ENCODE data around the gene ETFB.

The ETFB gene

DNA sequence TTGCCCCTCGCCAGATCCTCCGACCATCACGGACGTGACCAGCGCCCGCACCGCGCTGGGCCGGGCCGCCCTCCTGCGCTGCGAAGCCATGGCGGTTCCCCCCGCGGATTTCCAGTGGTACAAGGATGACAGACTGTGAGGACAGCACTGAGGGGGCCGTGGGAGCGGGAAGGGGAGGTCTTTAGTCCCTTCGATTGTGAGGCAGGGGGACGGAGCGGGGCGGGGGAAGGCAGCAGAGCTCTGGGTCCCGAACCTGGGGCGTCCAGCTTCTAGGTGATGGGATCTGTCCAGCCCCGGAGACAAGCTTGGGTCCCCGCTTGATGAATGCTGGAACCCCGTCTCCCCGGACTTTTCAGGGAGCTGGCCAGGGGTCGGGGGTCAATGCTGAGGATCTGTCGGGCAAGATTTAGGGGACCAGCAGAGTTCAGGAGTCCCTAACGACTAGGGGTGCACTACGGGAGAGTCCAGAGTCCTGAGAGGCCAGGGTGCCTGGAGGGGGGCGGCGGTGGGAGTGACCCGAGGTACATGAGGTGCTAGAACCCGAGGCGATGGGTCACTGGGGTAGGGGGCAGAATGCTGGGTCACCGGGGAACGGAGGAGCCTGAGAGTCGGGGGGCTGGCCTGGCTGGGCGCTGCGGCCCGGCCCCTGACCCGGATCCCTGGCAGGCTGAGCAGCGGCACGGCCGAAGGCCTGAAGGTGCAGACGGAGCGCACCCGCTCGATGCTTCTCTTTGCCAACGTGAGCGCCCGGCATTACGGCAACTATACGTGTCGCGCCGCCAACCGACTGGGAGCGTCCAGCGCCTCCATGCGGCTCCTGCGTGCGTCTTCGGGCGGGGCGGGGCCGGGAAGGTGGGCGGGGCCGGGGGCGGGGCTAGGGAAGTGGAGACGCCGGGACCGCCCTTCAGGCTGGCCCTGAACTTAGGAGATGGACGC, 38.9 kb downstream of the ETFB start:
- peak; percentile 73 for DNase-seq

DNA sequence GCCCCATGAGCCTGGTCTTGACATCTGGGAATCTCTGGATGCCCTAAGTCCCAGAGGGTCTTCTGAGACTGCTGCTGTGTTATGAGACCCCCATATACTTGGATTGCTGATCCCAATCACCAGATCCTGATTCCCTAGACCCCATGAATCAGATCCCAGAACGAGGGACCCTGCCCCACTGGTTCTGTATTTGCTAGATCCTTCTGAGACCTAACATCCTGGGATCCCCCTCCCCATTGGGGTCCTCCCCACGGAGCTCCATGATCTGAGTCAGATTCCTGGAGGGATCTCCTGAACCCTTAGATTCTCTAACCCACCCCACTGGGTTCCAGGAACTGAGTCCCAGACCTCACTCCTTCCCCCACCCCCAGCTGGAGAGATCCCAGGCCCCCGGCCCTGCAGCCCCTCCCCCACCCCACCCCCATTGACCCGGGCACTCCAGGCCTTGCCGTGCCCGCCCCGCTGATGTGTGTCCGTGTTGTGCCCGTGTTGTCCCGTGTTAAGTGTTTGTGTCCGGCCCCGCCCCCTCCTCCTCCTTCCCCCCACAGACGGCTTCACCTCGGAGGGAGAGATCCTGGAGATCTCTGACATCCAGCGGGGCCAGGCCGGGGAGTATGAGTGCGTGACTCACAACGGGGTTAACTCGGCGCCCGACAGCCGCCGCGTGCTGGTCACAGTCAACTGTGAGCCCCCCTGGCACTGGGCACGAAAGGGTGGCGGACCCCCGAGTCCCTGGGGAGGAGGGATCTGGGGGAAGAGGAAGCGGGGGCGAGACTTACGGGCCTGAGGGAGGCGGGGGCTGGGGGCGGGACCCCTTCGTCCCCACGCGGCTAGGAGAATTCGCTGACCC, 39.7 kb downstream of the ETFB start:
- no peak for DNase-seq

DNA sequence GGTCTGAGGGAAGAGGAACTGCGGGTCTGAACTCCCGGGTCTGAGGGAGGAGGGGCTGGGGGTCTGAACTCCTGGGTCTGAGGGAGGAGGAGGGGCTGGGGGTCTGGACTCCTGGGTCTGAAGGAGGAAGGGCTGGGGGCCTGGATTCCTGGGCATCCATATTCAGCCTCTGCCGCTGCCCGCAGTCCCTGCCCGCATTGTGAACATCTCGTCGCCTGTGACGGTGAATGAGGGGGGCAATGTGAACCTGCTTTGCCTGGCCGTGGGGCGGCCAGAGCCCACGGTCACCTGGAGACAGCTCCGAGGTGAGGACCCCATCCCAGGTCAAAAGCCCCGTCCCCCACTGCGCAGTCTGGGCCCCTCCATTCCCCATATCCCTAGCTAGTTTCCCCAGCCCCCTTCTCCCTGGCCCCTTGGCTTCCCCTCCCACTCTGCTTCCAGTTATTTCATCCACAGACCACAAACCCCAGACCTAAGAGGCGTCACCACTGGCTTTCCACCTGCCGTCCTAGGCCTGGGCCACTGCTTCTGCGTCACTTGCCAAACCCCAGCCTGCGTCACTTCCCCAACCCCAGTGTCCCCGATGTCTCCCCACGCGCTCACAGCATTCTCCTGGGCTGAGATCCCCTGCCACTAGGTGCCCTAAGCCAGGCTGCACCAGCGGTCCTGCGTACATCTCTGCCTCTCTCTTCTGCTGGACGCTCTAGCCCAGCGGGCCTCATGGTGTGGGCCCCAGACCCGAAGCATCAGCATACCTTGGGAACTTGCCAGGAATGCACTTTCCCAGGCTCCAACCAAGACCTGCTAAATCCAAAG, 40.8 kb downstream of the ETFB start:
- no peak for DNase-seq

- DNase-seq, result no peak
Observed at GRCh38 chr19:51324167-51324481, 42.1 kb downstream of the ETFB start.

- DNase-seq, result no peak
Observed at GRCh38 chr19:51323481-51324166, 42.6 kb downstream of the ETFB start.

DNA sequence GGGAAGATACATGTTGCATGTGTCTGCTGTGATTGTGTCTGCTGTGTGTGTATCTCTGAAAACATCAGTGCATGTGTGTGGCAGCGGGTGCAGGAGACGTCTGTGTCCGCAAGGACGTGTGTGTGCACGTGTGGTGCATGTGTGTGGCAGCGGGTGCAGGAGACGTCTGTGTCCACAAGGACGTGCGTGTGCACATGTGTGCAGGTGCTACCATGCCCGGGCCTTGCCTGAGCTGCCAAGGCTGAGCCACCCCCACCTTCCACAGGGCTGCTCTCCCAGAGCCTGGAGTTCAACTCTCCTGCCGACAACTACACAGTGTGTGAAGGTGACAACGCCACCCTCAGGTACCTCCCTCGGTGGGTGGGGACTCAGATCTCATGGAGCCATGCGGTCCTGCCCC, 44.4 kb downstream of the ETFB start:
- DNase-seq, result no peak

DNA sequence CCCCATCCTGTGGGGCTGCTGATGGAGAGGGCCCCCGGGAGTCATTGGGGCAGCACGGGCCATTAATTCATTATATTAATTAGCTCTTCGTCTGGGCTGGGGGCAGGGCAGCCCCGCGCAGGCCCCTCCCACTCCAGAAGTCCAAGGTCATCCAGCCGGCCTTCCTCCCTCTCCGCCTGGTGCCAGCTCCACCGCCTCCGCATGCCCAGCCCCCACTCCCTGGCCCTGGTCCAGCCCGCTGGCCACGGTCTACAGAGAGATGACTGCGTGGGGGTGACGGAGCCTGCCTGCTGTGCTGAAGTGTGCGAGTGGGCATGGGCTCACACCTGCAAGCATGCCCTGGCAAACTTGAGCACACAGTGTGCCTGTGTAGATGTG, 45.9 kb downstream of the ETFB start:
- DNase-seq, result no peak

- no peak for DNase-seq
Observed at GRCh38 chr19:51319649-51320279, 46.4 kb downstream of the ETFB start.

DNA sequence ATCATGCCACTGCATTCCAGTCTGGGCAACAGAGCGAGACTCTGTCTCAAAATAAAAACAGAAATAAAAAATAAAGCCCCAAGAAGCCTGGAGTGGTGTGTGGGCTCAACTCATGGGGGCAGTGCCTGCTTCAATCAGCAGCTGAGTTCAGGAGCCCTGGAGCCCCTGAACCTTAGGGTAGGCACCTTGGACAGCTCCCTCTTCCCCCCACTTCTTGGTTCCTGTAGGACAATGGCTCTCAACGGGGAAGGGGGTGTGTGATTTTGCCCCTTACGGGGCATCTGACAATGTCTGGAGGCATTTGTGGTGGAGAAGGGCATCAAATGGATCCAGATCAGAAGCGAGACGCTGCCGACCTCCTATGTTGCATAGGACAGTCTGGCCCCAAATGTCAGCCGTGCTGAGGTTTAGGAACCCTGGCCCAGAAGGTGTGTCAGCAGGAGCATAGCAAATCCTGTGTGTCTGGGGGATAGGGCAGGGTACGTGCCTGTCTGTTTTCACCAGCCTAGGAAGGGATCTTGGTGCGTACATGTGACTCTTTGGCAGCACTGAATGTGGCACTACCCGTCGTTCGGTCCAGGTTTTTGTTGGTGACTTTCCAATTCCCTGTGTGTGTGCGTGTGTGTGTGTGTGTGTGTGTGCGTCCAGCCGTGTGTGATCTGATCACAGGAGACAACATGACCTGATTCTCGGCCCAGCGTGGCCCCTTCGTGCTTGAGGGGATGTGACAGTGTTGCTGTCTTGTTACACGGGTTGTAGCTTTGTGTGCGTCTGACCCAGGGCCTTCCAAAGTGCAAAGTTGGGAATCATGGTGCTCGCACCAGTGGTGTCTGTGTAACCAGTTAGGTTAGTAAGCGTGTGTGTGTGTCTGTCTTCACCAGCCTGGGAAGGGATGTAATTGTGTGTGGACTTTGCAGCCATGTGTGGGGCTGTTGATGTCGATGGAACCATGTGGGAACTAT, 47.2 kb downstream of the ETFB start:
- DNase-seq, result no peak

DNA sequence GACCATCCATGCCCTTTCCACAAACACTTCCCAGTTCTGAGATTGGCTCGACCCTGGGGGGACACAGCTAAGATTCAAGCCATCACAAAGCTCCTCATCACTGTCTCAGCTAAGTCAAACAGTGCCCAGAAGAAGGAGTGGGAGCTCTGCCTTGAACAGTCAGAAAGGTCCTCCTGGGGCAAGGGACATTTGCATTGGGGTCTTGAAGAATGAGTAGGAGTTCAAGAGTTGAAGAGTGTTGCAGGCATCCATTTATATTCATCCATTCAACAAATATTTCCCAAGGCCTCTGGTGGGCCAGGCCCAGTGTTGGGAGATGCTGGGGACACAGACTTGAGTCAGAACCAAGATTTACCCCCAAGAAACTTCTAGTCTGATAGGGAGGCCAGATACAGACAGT, 48.2 kb downstream of the ETFB start:
- no peak for DNase-seq

- no peak for DNase-seq
Observed at GRCh38 chr19:51317376-51317775, 48.8 kb downstream of the ETFB start.

DNA sequence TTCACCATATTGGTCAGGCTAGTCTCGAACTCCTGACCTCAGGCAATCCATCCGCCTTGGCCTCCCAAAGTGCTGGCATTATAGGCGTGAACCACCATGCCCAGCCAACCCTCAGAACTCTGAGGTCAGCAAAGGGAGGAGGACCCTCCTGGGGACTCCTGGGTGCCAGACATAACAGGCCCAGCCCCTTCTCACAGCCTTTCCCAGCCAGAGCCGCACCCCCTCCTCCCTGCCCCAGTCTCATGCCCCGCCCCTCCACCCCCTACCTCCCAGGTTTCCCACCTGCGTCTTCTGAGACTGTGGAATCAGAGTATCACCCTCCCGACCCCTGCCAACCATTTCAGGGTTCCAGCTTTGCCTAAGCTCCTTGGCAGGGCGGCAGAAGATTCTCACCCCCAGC, 49.5 kb downstream of the ETFB start:
- DNase-seq, result no peak

GRCh38 chr19:51311351-51312257, 54.6 kb downstream of the ETFB start, which contains the start of gene IGLON5:
IGLON5 (plus strand) TSS chr19:51311644; CDS start chr19:51311848, 204 bp downstream.
- DNase-seq, result peak; percentile 60

DNA sequence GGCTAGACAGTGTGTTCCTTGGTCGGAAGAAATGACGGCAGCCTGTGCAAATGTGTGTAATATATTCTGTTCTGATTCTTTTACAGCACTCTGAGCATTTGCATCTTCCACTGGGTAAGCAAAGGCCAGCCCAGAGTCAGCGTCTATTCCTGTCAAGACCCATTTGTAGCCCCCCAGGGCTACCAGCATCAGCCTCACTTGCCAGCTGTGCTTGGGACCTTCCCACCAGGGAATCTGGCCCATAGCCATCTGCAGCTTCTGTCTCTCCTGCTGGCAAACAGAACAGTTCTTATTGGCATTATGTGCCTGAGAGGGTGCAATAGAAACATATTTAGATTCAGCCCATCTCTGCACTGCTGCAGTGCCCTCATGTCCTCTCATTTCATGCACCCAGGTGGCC, 60.7 kb downstream of the ETFB start:
- no peak for DNase-seq

DNA sequence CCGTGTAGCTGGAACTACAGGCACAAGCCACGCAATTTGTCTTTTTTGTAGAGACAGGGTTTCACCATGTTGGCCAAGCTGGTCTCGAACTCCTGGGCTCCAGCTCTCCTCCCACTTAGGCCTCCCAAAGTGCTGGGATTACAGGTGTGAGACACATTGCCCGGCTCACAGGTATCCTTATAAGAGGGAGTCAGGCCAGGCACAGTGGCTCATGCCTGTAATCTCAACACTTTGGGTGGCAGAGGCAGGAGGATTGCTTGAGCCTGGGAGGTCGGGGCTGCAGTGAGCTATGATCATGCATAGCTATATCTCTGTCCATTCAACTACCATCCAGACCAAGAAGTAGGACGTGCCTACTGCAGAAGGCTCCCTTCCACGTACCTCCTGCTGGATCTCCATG, 64.9 kb downstream of the ETFB start:
- no peak for DNase-seq

DNA sequence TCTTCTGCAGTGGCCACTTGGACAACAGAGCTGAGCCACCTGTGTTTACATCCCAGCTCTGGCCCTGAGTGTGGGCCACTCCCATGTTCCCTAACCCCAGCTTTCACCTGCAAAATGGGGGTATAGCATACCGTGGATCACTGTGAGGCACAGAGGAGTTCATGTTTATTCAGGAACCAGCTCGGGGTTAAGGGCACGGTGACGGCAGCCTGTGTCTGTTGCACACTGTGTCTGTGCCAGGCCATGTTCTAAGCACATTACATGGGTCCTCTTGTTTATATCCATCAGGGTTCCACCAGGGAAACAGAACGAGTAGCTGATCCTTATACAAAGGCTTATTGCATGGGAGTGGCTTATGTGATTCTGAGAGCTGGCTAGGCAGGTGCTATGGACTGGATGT, 68.8 kb downstream of the ETFB start:
- DNase-seq, result no peak

DNA sequence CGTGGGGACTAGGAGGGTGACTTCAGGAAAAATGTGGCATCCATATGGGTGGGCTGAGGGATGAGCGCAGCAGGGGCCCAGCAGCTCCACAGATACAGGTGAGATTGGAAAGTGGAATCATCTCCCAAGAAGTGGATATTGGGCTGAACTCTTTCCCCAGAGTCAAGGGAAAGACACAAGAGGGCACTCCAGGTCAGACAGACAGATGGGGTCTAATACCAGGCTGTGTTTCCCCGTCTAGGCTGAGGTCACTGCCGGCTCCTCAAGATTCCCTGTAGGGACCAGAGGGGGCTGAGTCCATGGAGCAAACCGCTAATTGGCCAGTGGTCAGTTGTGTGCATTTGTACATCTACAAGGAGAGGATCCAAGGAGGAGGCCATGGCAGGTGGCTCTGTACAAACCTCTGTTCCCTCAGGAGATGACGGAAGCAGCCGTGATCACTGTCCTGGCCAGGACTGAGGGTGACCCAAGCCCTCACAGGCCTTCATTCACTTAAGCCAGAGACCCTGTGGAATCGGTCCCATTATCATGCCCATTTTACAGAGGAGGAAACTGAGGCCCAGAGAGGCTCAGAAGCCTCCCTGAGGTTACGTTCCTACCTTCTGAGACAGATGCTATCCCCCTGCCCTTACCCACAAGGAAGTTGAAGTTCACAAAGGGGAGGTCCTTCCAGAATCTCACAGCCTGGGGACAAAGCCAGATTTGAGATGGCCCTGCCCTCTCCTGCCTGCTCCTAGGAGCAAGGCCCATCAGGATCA, 69.7 kb downstream of the ETFB start:
- DNase-seq, result no peak

DNA sequence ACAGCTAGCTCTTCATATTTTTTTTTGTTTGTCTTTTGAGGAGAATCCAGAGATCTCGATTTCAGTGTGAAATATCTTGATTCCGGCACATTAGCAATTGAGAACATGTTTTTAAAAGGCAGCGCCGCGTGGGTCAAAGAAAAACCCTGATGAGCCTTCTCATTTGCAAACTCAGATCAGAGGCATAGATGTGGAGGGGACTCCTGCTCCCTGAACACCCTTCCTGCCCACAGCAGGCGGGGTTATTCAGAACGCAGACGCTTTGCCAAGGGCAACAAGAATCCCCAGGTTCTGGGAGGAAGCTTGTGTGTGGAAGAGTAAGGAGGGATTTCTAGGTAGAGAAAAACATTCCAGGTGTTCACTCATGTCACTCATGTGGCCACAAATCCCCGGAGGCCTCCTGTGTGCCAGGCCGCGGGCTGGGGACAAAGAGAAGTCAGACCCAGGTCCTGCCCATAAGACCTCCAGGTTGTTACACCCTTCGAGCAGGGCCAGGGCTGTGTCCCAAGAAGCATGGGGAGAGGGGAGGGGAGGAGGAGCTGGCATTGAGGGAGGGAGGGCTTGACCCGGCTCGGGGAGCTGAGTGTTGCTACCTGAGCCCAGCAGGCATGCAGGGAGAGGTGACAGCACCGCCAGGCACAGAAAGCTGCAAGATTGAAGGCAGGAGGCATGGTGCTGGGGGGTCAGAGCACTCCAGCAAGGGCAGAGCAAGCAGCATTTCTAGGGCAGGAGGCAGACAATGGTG, 70.6 kb downstream of the ETFB start:
- no peak for DNase-seq
